Osteoblast (primary cell): ENCODE measurements around the gene LCN15. TPM values are rescaled to one million over a fixed set of nuclear protein-coding genes. Genes with fewer than 3 reads are reported as not detected.

Experiments
- DNase-seq: peaks from one replicate; pipeline ENCODE4 v3.0.0; 2011; ENCODE audit warnings: low spot score, mixed read lengths; ENCODE audit not compliant: insufficient read length; ENCODE audit errors: missing footprints
- H2AFZ ChIP-seq: 2 replicates; pipeline ENCODE4 v1.6.0; 2011; ENCODE audit warnings: mild to moderate bottlenecking, low read length
- H3K27ac ChIP-seq: 2 replicates; pipeline ENCODE4 v1.5.1; 2011; ENCODE audit warnings: mild to moderate bottlenecking, low read depth, low read length, moderate library complexity
- H3K27me3 ChIP-seq: 2 replicates; pipeline ENCODE4 v1.6.0; 2012; ENCODE audit warnings: mild to moderate bottlenecking, control low read depth, inconsistent platforms, low read length, moderate library complexity; ENCODE audit not compliant: insufficient read depth
- H3K36me3 ChIP-seq: 2 replicates; pipeline ENCODE4 v1.5.1; 2011; ENCODE audit warnings: mild to moderate bottlenecking, low read length, control low read depth, moderate library complexity; ENCODE audit not compliant: insufficient read depth
- H3K4me1 ChIP-seq: 2 replicates; pipeline ENCODE4 v1.5.1; 2011; ENCODE audit warnings: mild to moderate bottlenecking, low read length, control low read depth, moderate library complexity; ENCODE audit not compliant: insufficient read depth
- H3K4me2 ChIP-seq: 2 replicates; pipeline ENCODE4 v1.6.0; 2011; ENCODE audit warnings: mild to moderate bottlenecking, low read length; ENCODE audit not compliant: insufficient read depth
- H3K4me3 ChIP-seq: fragments of 200-600 bp; sonication (generic); 3 replicates; pipeline ENCODE4 v1.5.1; 2012; ENCODE audit warnings: mild to moderate bottlenecking, low read length, inconsistent platforms; ENCODE audit not compliant: insufficient read depth
- H3K79me2 ChIP-seq: 2 replicates; pipeline ENCODE4 v1.6.0; 2012; ENCODE audit warnings: mild to moderate bottlenecking, low read length, control low read depth, inconsistent platforms; ENCODE audit not compliant: insufficient read depth
- H3K9me3 ChIP-seq: 2 replicates; pipeline ENCODE4 v1.5.1; 2011; ENCODE audit warnings: low read depth, low read length, control low read depth
- H4K20me1 ChIP-seq: 2 replicates; pipeline ENCODE4 v1.6.0; 2012; ENCODE audit warnings: mild to moderate bottlenecking, low read length, control low read depth; ENCODE audit not compliant: insufficient read depth
- total RNA-seq: library from RNA; depleted of rRNA; stranded (reverse); fragments of >200 nt; gene quantifications from 2 replicates; pipeline ENCODE4 v1.2.3, GENCODE V29; 2012
- TF ChIP-seq, protein P1 (sequence below): IDR thresholded peaks from 2 replicates; pipeline ENCODE4 v1.5.1; 2011; ENCODE audit warnings: mild to moderate bottlenecking, low read depth, low read length, moderate library complexity; ENCODE audit errors: extremely low read depth

The LCN15 gene
- total RNA-seq, 1 donor = not detected

DNA sequence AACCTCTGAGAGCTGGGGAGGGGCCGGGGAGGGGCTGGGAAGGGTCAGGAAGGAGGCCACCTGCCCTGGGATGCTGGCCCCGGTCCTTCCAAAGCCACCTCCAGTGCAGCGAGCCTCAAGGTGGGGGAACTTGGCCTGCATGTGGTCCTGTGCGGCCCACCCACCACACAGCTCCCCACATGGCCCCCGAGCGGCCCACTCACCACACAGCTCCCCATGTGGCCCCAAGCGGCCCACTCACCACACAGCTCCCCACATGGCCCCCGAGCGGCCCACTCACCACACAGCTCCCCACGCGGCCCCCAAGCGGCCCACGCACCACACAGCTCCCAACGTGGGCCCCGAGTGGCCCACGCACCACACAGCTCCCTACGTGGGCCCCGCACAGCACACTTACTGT is 19.5 kb downstream of the LCN15 start:
- Histone ChIP-seq H3K9me3 (no peaks in the 10 kb centered on the region), H3K4me2 (no peak overlapping the region), H3K4me3 (no peak overlapping the region), H3K27ac (no peak overlapping the region), H3K4me1 (peaks cover 7% of the 10 kb centered on the region), H2AFZ (no peak overlapping the region), H3K79me2 (no peaks in the 10 kb centered on the region), H4K20me1 (no peaks in the 10 kb centered on the region), H3K36me3 (no peaks in the 10 kb centered on the region), H3K27me3 (peaks cover 33% of the 10 kb centered on the region)
- TF ChIP-seq, protein P1, sequence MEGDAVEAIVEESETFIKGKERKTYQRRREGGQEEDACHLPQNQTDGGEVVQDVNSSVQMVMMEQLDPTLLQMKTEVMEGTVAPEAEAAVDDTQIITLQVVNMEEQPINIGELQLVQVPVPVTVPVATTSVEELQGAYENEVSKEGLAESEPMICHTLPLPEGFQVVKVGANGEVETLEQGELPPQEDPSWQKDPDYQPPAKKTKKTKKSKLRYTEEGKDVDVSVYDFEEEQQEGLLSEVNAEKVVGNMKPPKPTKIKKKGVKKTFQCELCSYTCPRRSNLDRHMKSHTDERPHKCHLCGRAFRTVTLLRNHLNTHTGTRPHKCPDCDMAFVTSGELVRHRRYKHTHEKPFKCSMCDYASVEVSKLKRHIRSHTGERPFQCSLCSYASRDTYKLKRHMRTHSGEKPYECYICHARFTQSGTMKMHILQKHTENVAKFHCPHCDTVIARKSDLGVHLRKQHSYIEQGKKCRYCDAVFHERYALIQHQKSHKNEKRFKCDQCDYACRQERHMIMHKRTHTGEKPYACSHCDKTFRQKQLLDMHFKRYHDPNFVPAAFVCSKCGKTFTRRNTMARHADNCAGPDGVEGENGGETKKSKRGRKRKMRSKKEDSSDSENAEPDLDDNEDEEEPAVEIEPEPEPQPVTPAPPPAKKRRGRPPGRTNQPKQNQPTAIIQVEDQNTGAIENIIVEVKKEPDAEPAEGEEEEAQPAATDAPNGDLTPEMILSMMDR = no peak
- DNase-seq = no peak

DNA sequence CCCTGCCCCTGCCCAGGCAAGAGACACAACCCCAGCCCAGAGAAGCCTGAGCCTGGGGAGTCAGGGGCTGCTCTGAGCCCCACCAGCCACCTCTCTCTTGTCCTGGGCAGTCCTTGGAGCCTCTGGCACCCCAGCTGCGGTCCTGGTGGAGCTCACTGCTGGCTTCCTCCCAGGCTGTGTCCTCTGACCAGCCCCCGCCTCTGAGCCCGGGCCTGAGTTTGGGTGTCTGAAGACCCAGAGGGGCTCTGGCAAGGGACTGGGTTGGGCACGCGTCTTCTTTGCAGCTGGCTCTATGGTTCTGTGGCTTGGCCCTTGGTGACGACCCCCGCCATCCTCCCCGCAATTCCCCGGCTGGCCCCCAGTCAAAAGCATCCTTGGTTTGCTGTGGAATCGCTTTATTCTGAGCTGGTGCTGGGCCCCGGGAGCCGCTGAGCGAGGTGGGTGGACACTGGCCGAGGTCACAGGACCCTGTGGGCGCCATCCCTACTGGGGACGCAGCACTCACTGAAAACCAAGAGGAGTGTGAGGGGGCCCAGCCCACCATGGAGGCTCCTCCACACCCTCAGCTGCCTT is 20.6 kb downstream of the LCN15 start:
- H4K20me1 ChIP-seq = no peaks in the 10 kb centered on the region
- no peaks in the 10 kb centered on the region for H3K9me3 ChIP-seq
- H3K36me3 ChIP-seq = no peaks in the 10 kb centered on the region
- no peak for DNase-seq
- H3K4me2 ChIP-seq = no peak overlapping the region
- no peak overlapping the region for H3K27ac ChIP-seq
- H3K79me2 ChIP-seq = no peaks in the 10 kb centered on the region
- H3K4me1 ChIP-seq = peaks cover 7% of the 10 kb centered on the region
- H2AFZ ChIP-seq = no peak overlapping the region
- peaks cover 37% of the 10 kb centered on the region for H3K27me3 ChIP-seq
- no peak overlapping the region for H3K4me3 ChIP-seq
- TF ChIP-seq, protein P1 = no peak

DNA sequence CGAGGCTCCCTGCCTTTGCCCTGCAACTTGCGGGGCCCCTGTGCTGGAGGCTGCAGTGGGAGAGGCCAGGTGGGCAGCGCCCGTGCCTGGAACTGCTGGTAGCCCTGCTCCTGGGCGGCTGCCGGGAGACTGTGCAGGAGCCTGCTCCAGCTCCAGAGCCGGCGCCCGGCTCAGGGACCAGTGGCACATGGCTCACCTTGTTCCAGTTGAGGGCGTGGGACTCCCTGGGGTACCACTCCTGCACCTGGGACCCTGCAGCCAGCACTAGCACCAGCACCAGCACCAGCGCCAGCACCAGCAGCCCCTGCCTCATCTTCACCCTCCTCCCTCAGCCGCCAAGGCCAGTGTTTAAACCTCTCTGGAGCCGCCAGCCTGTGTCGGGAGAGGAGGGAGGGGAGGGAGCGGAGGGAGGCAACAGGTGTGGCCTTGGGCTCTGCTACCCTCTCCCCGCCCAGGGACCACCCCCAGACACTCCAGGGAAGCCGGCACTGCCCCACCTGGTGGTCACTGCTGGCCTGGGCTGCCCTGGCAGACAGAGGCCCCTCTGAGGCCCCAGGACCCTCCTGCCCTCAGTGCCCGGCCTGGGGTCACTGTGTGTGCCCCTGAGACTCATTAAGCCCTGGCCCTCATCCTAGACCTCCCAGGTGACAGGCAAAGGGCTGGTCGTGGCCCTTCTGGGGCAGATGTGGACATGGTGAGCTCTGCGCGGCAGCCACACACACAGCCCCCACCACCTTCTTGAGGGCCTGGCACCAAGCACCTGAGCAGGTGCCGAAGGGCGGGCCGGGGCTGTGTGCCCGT is 21.5 kb downstream of the LCN15 start, which contains the start of gene LCN10:
Gene LCN10 (minus strand): TSS at position 350 of the 801 bp plus-strand sequence. CDS start 37 bp downstream, at position 313.
- no peak within 1 kb of the TSS for H2AFZ ChIP-seq
- DNase-seq = peak; percentile 90
- H3K27ac ChIP-seq = no peak within 1 kb of the TSS
- peaks cover 37% of the 10 kb centered on the region for H3K27me3 ChIP-seq
- H3K79me2 ChIP-seq = no peaks in the 10 kb centered on the region
- no peak within 1 kb of the TSS for H3K4me2 ChIP-seq
- H4K20me1 ChIP-seq = no peaks in the 10 kb centered on the region
- no peak within 1 kb of the TSS for H3K4me3 ChIP-seq
- no peaks in the 10 kb centered on the region for H3K9me3 ChIP-seq
- H3K4me1 ChIP-seq = peaks cover 7% of the 10 kb centered on the region
- H3K36me3 ChIP-seq = no peaks in the 10 kb centered on the region
- TF ChIP-seq, protein P1 = peak; percentile 30

DNA sequence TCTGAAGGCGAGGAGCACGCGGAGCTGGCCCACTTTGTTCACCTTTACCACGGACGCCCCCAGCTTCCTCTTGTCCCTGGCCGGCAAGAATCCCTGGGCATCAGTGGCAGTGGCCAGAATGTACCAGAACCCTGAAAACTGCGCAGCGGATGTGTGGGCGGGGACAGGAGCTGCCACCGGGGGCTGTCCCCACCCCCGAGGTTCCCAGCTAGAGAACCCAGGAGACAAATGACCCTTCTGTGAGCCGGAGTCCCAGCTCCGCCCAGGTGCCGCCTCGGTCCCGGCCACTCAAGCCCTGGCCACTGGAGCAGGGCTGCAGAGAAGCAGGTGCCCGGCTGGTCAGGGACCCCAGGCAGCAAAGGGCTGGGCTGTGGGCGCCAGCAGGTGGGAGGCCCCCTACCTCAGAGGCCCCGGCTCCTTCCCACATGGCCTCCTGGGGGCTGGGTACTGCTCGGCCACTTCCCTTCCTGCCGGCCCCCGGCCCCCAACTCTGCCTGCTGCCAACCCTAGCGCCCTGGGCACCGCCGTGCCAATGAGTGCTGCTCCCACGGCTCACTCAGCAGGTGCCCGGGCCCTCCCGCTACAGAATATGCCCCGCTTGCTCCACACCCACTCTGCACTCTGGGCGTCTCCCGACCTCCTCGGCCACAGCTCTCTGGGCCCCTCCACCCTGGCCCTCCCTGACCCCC is 22.3 kb downstream of the LCN15 start:
- no peak overlapping the region for H3K4me3 ChIP-seq
- H3K27me3 ChIP-seq = peaks cover 37% of the 10 kb centered on the region
- TF ChIP-seq, protein P1 = no peak
- no peaks in the 10 kb centered on the region for H3K79me2 ChIP-seq
- no peaks in the 10 kb centered on the region for H3K36me3 ChIP-seq
- H3K27ac ChIP-seq = no peak overlapping the region
- peaks cover 7% of the 10 kb centered on the region for H3K4me1 ChIP-seq
- no peak overlapping the region for H3K4me2 ChIP-seq
- no peak for DNase-seq
- no peaks in the 10 kb centered on the region for H4K20me1 ChIP-seq
- H3K9me3 ChIP-seq = no peaks in the 10 kb centered on the region
- no peak overlapping the region for H2AFZ ChIP-seq
